MM.1S (cell line): ENCODE data around the gene CRMP1.

ENCODE experiments used
- DNase-seq: peaks from one replicate; pipeline ENCODE4 v3.0.0-alpha.2; 2015
- H2AFZ ChIP-seq: fragments of 300-600 bp; sonication (generic); 2 replicates; pipeline ENCODE4 v1.6.0; 2016; ENCODE audit warnings: antibody characterized with exemption, low read length
- H3F3A ChIP-seq: fragments of 300-600 bp; sonication (generic); 2 replicates; pipeline ENCODE4 v1.6.1; 2016; ENCODE audit warnings: mild to moderate bottlenecking, antibody characterized with exemption, low read length, moderate library complexity, mixed read lengths; ENCODE audit not compliant: insufficient read depth
- H3K27ac ChIP-seq: fragments of 300-600 bp; sonication (generic); 2 replicates; pipeline ENCODE4 v1.5.1; 2016; ENCODE audit warnings: mild to moderate bottlenecking, low read length
- H3K27me3 ChIP-seq: fragments of 300-600 bp; sonication (generic); replicated peaks from 2 replicates; pipeline ENCODE4 v1.6.0; 2016; ENCODE audit warnings: low read length; ENCODE audit not compliant: insufficient read depth
- H3K36me3 ChIP-seq: fragments of 300-600 bp; sonication (generic); replicated peaks from 2 replicates; pipeline ENCODE4 v1.6.1; 2016; ENCODE audit warnings: mild to moderate bottlenecking, low read length, mixed read lengths; ENCODE audit not compliant: insufficient read depth
- H3K4me1 ChIP-seq: fragments of 300-600 bp; sonication (generic); 2 replicates; pipeline ENCODE4 v1.6.1; 2016; ENCODE audit warnings: low read length, mixed read lengths
- H3K4me2 ChIP-seq: fragments of 300-600 bp; sonication (generic); 2 replicates; pipeline ENCODE4 v1.6.0; 2016; ENCODE audit warnings: low read depth, low read length
- H3K4me3 ChIP-seq: fragments of 300-600 bp; sonication (generic); 2 replicates; pipeline ENCODE4 v1.5.1; 2016; ENCODE audit warnings: low read length, mixed read lengths
- H3K79me2 ChIP-seq: fragments of 300-600 bp; sonication (generic); 2 replicates; pipeline ENCODE4 v1.6.1; 2016; ENCODE audit warnings: mixed run types, low read length, mixed read lengths
- H3K9ac ChIP-seq: fragments of 300-600 bp; sonication (generic); 2 replicates; pipeline ENCODE4 v1.6.1; 2016; ENCODE audit warnings: low read length, mixed read lengths
- H3K9me2 ChIP-seq: fragments of 300-600 bp; sonication (generic); replicated peaks from 2 replicates; pipeline ENCODE4 v1.6.1; 2016; ENCODE audit warnings: mild to moderate bottlenecking, low read length, mixed read lengths; ENCODE audit not compliant: insufficient read depth
- H3K9me3 ChIP-seq: fragments of 300-600 bp; sonication (generic); replicated peaks from 2 replicates; pipeline ENCODE4 v1.6.1; 2016; ENCODE audit warnings: mild to moderate bottlenecking, low read length, mixed read lengths; ENCODE audit not compliant: insufficient read depth
- H4K20me1 ChIP-seq: fragments of 300-600 bp; sonication (generic); 2 replicates; pipeline ENCODE4 v1.6.1; 2016; ENCODE audit warnings: mild to moderate bottlenecking, low read length, moderate library complexity, mixed read lengths; ENCODE audit not compliant: insufficient read depth
- EZH2 ChIP-seq: fragments of 300-600 bp; sonication (generic); optimal IDR thresholded peaks from 2 replicates; pipeline ENCODE3; 2017; ENCODE audit warnings: low read depth, mild to moderate bottlenecking, antibody characterized with exemption, low read length, mixed read lengths
- EZH2phosphoT487 ChIP-seq: fragments of 300-600 bp; sonication (generic); IDR thresholded peaks from 2 replicates; pipeline ENCODE4 v1.6.1; 2018; ENCODE audit warnings: antibody characterized with exemption, low read length
- TF ChIP-seq, protein P1 (sequence below): fragments of 300-600 bp; sonication (generic); IDR thresholded peaks from 2 replicates; pipeline ENCODE4 v1.5.1; 2016; ENCODE audit warnings: antibody characterized with exemption, low read length, mixed read lengths

CRMP1 gene

DNA sequence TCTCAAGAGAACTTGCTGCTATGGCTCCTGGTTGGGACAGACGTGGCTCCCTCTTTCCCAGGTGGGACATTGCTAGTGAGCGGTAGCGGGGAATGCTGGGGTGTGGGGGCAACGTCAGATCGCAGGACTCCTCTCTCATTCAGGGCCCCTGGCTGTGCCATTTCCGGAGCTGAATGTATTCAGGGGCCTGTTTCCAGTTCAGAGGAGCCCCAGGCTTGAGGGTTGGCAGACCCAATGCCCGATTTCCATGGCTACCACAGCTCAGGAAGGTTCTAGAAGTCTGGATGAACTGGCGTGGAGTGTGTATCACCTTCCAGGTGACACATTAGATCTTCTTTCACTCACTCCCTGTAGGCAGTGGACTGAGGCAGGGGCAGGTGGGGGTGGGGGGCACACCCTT is 26.2 kb upstream of the CRMP1 start:
- Histone ChIP-seq H3K9me3 (no peaks in the 10 kb centered on the region), H4K20me1 (no peaks in the 10 kb centered on the region), H3K9me2 (no peaks in the 10 kb centered on the region), H3K79me2 (no peaks in the 10 kb centered on the region), H2AFZ (no peak overlapping the region), H3K4me2 (no peak overlapping the region), H3K27me3 (no peaks in the 10 kb centered on the region; the same call in 1 of the 2 replicates), H3K9ac (no peak overlapping the region), H3K4me1 (no peaks in the 10 kb centered on the region), H3K27ac (no peak overlapping the region), H3F3A (no peaks in the 10 kb centered on the region), H3K36me3 (no peaks in the 10 kb centered on the region), H3K4me3 (no peak overlapping the region)
- TF ChIP-seq, protein P1, sequence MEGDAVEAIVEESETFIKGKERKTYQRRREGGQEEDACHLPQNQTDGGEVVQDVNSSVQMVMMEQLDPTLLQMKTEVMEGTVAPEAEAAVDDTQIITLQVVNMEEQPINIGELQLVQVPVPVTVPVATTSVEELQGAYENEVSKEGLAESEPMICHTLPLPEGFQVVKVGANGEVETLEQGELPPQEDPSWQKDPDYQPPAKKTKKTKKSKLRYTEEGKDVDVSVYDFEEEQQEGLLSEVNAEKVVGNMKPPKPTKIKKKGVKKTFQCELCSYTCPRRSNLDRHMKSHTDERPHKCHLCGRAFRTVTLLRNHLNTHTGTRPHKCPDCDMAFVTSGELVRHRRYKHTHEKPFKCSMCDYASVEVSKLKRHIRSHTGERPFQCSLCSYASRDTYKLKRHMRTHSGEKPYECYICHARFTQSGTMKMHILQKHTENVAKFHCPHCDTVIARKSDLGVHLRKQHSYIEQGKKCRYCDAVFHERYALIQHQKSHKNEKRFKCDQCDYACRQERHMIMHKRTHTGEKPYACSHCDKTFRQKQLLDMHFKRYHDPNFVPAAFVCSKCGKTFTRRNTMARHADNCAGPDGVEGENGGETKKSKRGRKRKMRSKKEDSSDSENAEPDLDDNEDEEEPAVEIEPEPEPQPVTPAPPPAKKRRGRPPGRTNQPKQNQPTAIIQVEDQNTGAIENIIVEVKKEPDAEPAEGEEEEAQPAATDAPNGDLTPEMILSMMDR = no peak
- TF ChIP-seq EZH2phosphoT487 (no peak), EZH2 (no peak)
- no peak for DNase-seq

DNA sequence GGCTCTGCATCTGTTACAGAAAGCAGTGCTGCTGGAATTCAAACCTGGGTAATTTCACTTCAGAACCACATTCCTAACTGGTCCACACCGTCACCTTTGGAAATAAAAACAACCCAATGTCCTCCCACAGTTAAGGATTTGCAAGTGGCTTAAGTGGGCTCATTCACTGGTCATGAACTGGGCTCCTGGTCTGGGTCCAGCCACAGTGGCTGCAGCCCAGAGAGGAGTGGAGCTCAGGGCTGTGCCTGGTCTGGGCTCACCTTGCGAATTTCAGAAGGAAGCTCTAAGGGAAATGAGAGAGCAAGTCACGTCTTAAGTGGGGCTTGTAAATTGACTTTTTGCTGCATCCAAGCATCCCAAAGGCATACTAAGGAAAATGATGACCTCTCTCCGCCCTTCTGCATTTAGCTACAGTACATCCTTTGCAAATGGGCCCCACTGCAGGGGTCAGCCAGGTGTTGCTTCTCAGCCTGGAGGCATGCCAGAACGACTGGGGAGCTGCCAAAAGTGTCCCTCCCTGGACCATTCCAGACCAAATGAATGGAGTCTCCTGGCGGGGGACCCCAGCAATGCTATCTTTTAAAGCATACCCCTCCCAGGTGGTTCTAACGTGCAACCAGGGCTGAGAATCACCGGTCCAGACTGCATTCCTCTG is 25.6 kb upstream of the CRMP1 start:
- Histone ChIP-seq H3K4me1 (no peaks in the 10 kb centered on the region), H3K9ac (no peak overlapping the region), H3F3A (no peaks in the 10 kb centered on the region), H2AFZ (no peak overlapping the region), H3K4me2 (no peak overlapping the region), H3K4me3 (no peak overlapping the region), H4K20me1 (no peaks in the 10 kb centered on the region), H3K27me3 (no peaks in the 10 kb centered on the region; the same call in 1 of the 2 replicates), H3K79me2 (no peaks in the 10 kb centered on the region), H3K9me3 (no peaks in the 10 kb centered on the region), H3K9me2 (no peaks in the 10 kb centered on the region), H3K36me3 (no peaks in the 10 kb centered on the region), H3K27ac (no peak overlapping the region)
- TF ChIP-seq, protein P1 = no peak
- no peak for DNase-seq

DNA sequence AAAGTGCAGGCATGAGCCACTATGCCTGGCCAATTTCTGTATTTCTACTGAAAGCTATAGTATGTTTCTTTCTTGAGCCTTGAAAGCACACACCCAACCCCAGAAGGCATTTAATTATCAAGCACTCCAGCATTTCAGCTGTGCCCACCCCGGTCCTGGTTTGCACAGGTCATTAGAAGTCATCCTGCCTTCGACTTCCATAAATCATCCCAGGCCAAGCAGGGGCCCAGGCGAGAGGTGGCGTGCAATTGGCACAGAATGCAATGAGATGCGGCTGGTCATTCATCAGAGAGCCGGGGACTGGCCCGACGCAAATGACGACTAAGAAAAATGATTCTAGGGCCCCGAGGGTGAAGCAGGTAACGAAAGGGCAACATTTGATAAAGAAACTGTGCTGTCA is 24.8 kb upstream of the CRMP1 start:
- Histone ChIP-seq H3K4me3 (no peak overlapping the region), H3K27me3 (no peaks in the 10 kb centered on the region; the same call in 1 of the 2 replicates), H3K9me2 (no peaks in the 10 kb centered on the region), H3K4me2 (no peak overlapping the region), H3K79me2 (no peaks in the 10 kb centered on the region), H3K27ac (no peak overlapping the region), H2AFZ (no peak overlapping the region), H3F3A (no peaks in the 10 kb centered on the region), H3K9me3 (no peaks in the 10 kb centered on the region), H4K20me1 (no peaks in the 10 kb centered on the region), H3K9ac (no peak overlapping the region), H3K36me3 (no peaks in the 10 kb centered on the region), H3K4me1 (no peaks in the 10 kb centered on the region)
- no peak for DNase-seq
- TF ChIP-seq, protein P1 = no peak
- TF ChIP-seq EZH2phosphoT487 (no peak), EZH2 (no peak)
